Measurements from ENCODE around the gene PCBP3. TPM values are rescaled to one million over a fixed set of nuclear protein-coding genes. Genes with fewer than 3 reads are reported as not detected.

Gene PCBP3
- total RNA-seq, 1 experiment from 2014 or later = not detected

DNA sequence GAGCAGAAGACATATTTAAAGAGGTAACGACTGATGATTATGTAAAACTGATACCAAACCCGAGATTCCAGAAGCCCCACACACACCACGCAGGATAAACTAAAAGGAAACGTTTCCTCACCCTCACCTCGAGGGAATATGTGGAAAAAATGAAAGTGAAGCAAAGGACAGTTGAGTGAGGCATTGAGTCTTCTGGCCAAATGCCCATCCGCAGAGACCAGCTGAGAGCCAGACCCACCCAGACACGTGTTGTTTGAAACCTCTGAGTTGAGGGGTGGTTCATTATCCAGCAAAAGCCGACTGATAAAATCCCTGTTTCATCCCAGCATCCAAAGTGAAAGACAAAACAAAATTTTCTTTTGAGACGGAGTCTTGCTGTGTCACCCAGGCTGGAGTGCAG, 29.6 kb upstream of the PCBP3 start:
- Histone ChIP-seq H3K27me3 (ENCODE audit: insufficient read depth, low read depth) (peaks cover 66% of the 10 kb centered on the region), H3F3A (ENCODE audit: insufficient read depth, low read depth) (no peaks in the 10 kb centered on the region), H4K20me1 (ENCODE audit: insufficient read depth) (no peaks in the 10 kb centered on the region), H3K9me2 (ENCODE audit: insufficient read depth) (no peaks in the 10 kb centered on the region), H3K79me2 (ENCODE audit: low read depth) (no peaks in the 10 kb centered on the region), H3K27ac (no peak overlapping the region), H2AFZ (no peak overlapping the region), H3K4me1 (replicated peaks; ENCODE audit: insufficient read depth) (no peaks in the 10 kb centered on the region), H3K4me2 (no peak overlapping the region), H3K4me3 (no peak overlapping the region), H3K9me3 (ENCODE audit: insufficient read depth, low read depth) (no peaks in the 10 kb centered on the region), H3K36me3 (ENCODE audit: low read depth) (no peaks in the 10 kb centered on the region)
- intact Hi-C loops (cut with micrococcal nuclease; ENCODE audit: unreplicated experiment) = no loop called here
- CTCF ChIA-PET = no interaction called here
- POLR2A ChIA-PET (ENCODE audit: unreplicated experiment) = no interaction called here
- DNase-seq = no peak
- no TSS peak for BruUV-seq (replicated peaks)
- no peak for TF ChIP-seq EZH2 (IDR thresholded peaks at IDR 0.05; ENCODE audit: low read depth)
- no peak for TF ChIP-seq CTCF (conservative IDR thresholded peaks at IDR 0.05)

DNA sequence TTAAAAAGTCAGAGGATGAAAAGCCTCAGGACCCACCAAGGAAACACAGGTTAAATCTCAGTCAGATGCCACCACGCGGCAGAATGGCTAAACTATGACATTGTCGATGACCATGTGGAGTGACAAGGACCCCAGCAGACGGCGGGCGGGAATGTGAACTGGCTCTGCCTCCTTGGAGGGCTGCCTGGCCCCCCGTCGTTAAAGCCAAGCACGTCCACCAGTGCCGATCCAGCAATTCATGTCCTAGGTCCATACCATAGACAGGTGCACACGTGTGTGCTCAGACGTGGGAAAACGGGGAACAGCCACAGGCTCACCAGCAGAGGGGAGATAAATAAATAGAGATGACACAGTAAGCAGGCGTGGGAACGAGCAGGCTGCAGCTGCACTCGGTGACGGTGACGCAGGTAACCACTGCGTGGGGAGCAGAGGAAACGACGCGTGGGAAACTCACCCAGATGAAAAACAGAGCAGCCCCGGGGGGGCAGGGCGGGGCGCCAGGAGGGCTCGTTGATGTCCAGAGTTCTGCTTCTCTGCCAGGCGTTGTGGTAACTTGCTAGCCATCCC, 28.3 kb upstream of the PCBP3 start:
- no peaks in the 10 kb centered on the region for H4K20me1 ChIP-seq (ENCODE audit: insufficient read depth)
- no peaks in the 10 kb centered on the region for H3K9me3 ChIP-seq (ENCODE audit: insufficient read depth, low read depth)
- no peak overlapping the region for H3K4me2 ChIP-seq
- ChIA-PET POLR2A (ENCODE audit: unreplicated experiment) (no interaction called here), CTCF (no interaction called here)
- no peaks in the 10 kb centered on the region for H3K9me2 ChIP-seq (ENCODE audit: insufficient read depth)
- no peak for DNase-seq
- H3K4me3 ChIP-seq = no peak overlapping the region
- intact Hi-C loops (cut with micrococcal nuclease; ENCODE audit: unreplicated experiment) = no loop called here
- no peaks in the 10 kb centered on the region for H3K79me2 ChIP-seq (ENCODE audit: low read depth)
- H3K4me1 ChIP-seq (replicated peaks; ENCODE audit: insufficient read depth) = no peaks in the 10 kb centered on the region
- no peaks in the 10 kb centered on the region for H3K36me3 ChIP-seq (ENCODE audit: low read depth)
- no TSS peak for BruUV-seq (replicated peaks)
- H3F3A ChIP-seq (ENCODE audit: insufficient read depth, low read depth) = no peaks in the 10 kb centered on the region
- TF ChIP-seq CTCF (conservative IDR thresholded peaks at IDR 0.05) (no peak), EZH2 (IDR thresholded peaks at IDR 0.05; ENCODE audit: low read depth) (no peak)
- no peak overlapping the region for H2AFZ ChIP-seq
- no peak overlapping the region for H3K27ac ChIP-seq
- H3K27me3 ChIP-seq (ENCODE audit: insufficient read depth, low read depth) = peaks cover 70% of the 10 kb centered on the region

GRCh38 chr21:45617021-45617921, 26.3 kb upstream of the PCBP3 start:
- H3K4me3 ChIP-seq = no peak overlapping the region
- CTCF ChIA-PET = no interaction called here
- H3F3A ChIP-seq (ENCODE audit: insufficient read depth, low read depth) = no peaks in the 10 kb centered on the region
- no peaks in the 10 kb centered on the region for H3K9me3 ChIP-seq (ENCODE audit: insufficient read depth, low read depth)
- H2AFZ ChIP-seq = no peak overlapping the region
- no peak overlapping the region for H3K27ac ChIP-seq
- TF ChIP-seq EZH2 (IDR thresholded peaks at IDR 0.05; ENCODE audit: low read depth) (no peak), CTCF (conservative IDR thresholded peaks at IDR 0.05) (no peak)
- BruUV-seq (replicated peaks) = no TSS peak
- H4K20me1 ChIP-seq (ENCODE audit: insufficient read depth) = no peaks in the 10 kb centered on the region
- peaks cover 67% of the 10 kb centered on the region for H3K27me3 ChIP-seq (ENCODE audit: insufficient read depth, low read depth)
- no peaks in the 10 kb centered on the region for H3K36me3 ChIP-seq (ENCODE audit: low read depth)
- intact Hi-C loops (cut with micrococcal nuclease; ENCODE audit: unreplicated experiment) = no loop called here
- POLR2A ChIA-PET (ENCODE audit: unreplicated experiment) = no interaction called here
- DNase-seq = no peak
- H3K9me2 ChIP-seq (ENCODE audit: insufficient read depth) = no peaks in the 10 kb centered on the region
- no peak overlapping the region for H3K4me2 ChIP-seq
- no peaks in the 10 kb centered on the region for H3K4me1 ChIP-seq (replicated peaks; ENCODE audit: insufficient read depth)
- no peaks in the 10 kb centered on the region for H3K79me2 ChIP-seq (ENCODE audit: low read depth)
